KMS-11 (cell line): ENCODE data around the gene KCNMB1.

Experiments
- H2AFZ ChIP-seq: fragments of 200-600 bp; sonication (generic); 2 replicates; pipeline ENCODE4 v1.6.1; 2016; ENCODE audit warnings: antibody characterized with exemption, mixed run types, low read depth
- H3K27ac ChIP-seq: fragments of 200-600 bp; sonication (generic); 2 replicates; pipeline ENCODE4 v1.6.1; 2016; ENCODE audit warnings: mild to moderate bottlenecking, mixed run types
- H3K27me3 ChIP-seq: fragments of 200-600 bp; sonication (generic); 2 replicates; pipeline ENCODE4 v1.6.1; 2017; ENCODE audit warnings: mild to moderate bottlenecking, low read depth, mixed run types, moderate library complexity; ENCODE audit not compliant: insufficient read depth
- H3K36me3 ChIP-seq: fragments of 200-600 bp; sonication (generic); 2 replicates; pipeline ENCODE4 v1.6.1; 2017; ENCODE audit warnings: mild to moderate bottlenecking, mixed run types; ENCODE audit not compliant: insufficient read depth
- H3K4me1 ChIP-seq: fragments of 200-600 bp; sonication (generic); 2 replicates; pipeline ENCODE4 v1.6.1; 2016; ENCODE audit warnings: mild to moderate bottlenecking, low read depth, mixed run types; ENCODE audit not compliant: poor library complexity, severe bottlenecking
- H3K4me2 ChIP-seq: fragments of 200-600 bp; sonication (generic); 2 replicates; pipeline ENCODE4 v1.7.0; 2016; ENCODE audit warnings: mild to moderate bottlenecking, mixed run types
- H3K4me3 ChIP-seq: fragments of 200-600 bp; sonication (generic); IDR thresholded peaks from 2 replicates; pipeline ENCODE4 v1.6.1; 2017; ENCODE audit warnings: low read depth, low read length, mixed read lengths; ENCODE audit not compliant: insufficient read depth
- H3K79me2 ChIP-seq: fragments of 200-600 bp; sonication (generic); 2 replicates; pipeline ENCODE4 v1.6.1; 2016; ENCODE audit warnings: low read depth, mixed run types; ENCODE audit not compliant: insufficient read depth
- H3K9ac ChIP-seq: fragments of 200-600 bp; sonication (generic); 2 replicates; pipeline ENCODE4 v1.6.1; 2016; ENCODE audit warnings: mild to moderate bottlenecking, mixed run types
- H4K20me1 ChIP-seq: fragments of 200-600 bp; sonication (generic); 2 replicates; pipeline ENCODE4 v1.6.1; 2016; ENCODE audit warnings: mild to moderate bottlenecking, mixed run types; ENCODE audit not compliant: insufficient read depth
- TF ChIP-seq, protein P1 (sequence below): fragments of 200-600 bp; sonication (generic); conservative IDR thresholded peaks from 2 replicates; pipeline ENCODE4 v1.6.1; 2017; ENCODE audit warnings: low read depth, mild to moderate bottlenecking, antibody characterized with exemption, low read length, moderate library complexity, mixed read lengths

Gene KCNMB1

DNA sequence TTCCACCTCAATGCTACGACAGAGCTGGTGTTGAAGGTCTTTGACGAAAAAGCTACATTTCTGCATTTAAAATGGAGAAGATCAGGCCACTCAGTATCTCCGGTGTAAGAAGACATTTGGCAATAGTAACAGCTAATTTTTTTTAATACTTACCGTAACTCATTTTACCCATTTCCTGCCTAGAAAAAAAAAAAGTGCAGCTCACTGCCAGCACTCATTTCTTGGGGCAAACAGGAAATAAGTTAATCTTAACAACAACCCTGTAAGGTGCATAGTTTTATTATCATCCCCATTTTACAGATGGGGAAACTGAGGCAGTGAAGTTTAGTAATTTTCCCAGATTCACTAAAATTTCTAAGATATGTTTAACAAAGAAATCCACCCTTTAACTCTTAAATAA, 27.4 kb upstream of the KCNMB1 start:
- Histone ChIP-seq H3K27ac (no peak overlapping the region), H3K27me3 (no peaks in the 10 kb centered on the region), H3K4me1 (no peaks in the 10 kb centered on the region), H2AFZ (no peak overlapping the region), H4K20me1 (no peaks in the 10 kb centered on the region), H3K36me3 (no peaks in the 10 kb centered on the region), H3K79me2 (no peaks in the 10 kb centered on the region), H3K4me2 (no peak overlapping the region), H3K9ac (no peak overlapping the region), H3K4me3 (no peak overlapping the region)
- TF ChIP-seq, protein P1, sequence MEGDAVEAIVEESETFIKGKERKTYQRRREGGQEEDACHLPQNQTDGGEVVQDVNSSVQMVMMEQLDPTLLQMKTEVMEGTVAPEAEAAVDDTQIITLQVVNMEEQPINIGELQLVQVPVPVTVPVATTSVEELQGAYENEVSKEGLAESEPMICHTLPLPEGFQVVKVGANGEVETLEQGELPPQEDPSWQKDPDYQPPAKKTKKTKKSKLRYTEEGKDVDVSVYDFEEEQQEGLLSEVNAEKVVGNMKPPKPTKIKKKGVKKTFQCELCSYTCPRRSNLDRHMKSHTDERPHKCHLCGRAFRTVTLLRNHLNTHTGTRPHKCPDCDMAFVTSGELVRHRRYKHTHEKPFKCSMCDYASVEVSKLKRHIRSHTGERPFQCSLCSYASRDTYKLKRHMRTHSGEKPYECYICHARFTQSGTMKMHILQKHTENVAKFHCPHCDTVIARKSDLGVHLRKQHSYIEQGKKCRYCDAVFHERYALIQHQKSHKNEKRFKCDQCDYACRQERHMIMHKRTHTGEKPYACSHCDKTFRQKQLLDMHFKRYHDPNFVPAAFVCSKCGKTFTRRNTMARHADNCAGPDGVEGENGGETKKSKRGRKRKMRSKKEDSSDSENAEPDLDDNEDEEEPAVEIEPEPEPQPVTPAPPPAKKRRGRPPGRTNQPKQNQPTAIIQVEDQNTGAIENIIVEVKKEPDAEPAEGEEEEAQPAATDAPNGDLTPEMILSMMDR: no peak

DNA sequence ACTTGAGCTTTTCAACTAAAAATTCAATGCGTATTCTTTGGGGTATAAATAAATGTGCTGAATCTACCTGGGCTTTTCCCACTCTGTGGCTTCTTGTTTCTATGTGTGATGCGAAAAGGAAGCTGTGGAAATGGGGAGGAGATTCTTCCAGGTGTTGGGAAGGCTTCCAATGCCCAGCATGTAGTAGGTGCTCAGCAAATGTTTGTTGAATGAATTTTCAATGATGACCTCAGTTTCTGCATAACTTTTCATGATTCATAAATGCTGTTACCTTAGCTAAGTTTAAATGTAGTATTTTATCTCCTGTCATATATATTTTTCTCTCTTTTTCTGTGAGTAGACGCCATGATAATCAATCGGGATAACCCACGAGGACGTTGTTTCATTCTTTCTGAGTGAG, 25.6 kb upstream of the KCNMB1 start:
- TF ChIP-seq, protein P1: no peak
- H3K27me3 ChIP-seq: no peaks in the 10 kb centered on the region
- no peaks in the 10 kb centered on the region for H3K79me2 ChIP-seq
- H4K20me1 ChIP-seq: no peaks in the 10 kb centered on the region
- H3K27ac ChIP-seq: no peak overlapping the region
- H3K9ac ChIP-seq: no peak overlapping the region
- H3K36me3 ChIP-seq: no peaks in the 10 kb centered on the region
- no peak overlapping the region for H3K4me3 ChIP-seq
- H2AFZ ChIP-seq: no peak overlapping the region
- H3K4me1 ChIP-seq: no peaks in the 10 kb centered on the region
- no peak overlapping the region for H3K4me2 ChIP-seq

DNA sequence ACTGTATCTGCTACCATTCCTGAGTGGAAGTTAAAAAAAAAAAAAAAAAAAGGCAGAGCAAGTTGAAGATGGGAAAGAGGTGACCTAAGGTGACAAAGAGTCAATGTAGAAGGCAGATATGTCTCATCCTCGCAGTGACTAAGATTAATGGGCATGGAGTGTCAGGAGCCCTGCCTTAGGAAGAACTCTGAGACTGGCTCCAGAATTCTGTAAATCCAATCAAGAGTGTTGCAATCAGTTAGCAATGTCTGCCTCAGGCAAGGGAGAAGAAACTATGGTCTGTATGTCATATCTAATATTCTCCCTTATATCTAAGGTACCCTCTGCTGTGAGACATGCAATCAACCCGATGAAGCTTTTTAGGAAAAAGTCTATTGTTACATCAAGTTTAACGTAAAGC, 24.7 kb upstream of the KCNMB1 start:
- Histone ChIP-seq H3K79me2 (no peaks in the 10 kb centered on the region), H3K27ac (no peak overlapping the region), H4K20me1 (no peaks in the 10 kb centered on the region), H3K4me2 (no peak overlapping the region), H3K27me3 (no peaks in the 10 kb centered on the region), H3K36me3 (no peaks in the 10 kb centered on the region), H3K9ac (no peak overlapping the region), H2AFZ (no peak overlapping the region), H3K4me1 (no peaks in the 10 kb centered on the region), H3K4me3 (no peak overlapping the region)
- TF ChIP-seq, protein P1: no peak

DNA sequence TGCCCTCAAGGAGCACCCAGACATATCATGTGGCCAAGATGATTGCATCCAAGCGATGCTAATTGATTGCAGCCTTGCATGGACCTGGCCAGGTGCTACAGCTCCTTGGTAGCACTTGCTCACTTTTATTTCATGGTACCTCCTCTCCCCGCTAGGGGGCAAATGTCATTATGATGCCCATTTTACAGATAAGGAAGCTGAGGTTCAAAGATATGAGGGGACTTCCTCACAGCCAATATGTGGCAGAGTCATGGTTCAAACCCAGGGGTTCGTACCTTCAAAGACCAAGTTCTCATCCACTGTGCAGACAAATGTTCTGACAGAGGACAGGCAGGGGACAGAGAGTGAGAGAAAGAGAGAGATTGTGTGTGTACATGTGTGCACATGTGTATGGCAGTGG, 21.9 kb upstream of the KCNMB1 start:
- Histone ChIP-seq H3K36me3 (no peaks in the 10 kb centered on the region), H3K9ac (no peak overlapping the region), H3K27me3 (no peaks in the 10 kb centered on the region), H4K20me1 (no peaks in the 10 kb centered on the region), H3K4me3 (no peak overlapping the region), H3K4me2 (no peak overlapping the region), H3K4me1 (no peaks in the 10 kb centered on the region), H2AFZ (no peak overlapping the region), H3K79me2 (no peaks in the 10 kb centered on the region), H3K27ac (no peak overlapping the region)
- TF ChIP-seq, protein P1: 0 out of 2 replicates have a peak, but pooled peaks have one; percentile 19
